Aorta (tissue), 5 donors: Measurements from ENCODE around the gene AFG1L. TPM values are rescaled to one million over a fixed set of nuclear protein-coding genes. Genes with fewer than 3 reads are reported as not detected.
"Not testable (repeated sequence)": the region's sequence is repeated elsewhere in the genome, so short reads cannot be mapped to it uniquely, and the experiment has no call there.

ENCODE experiments used
- ATAC-seq: fragments of 200-7000 bp; cut with Tn5 transposase; one replicate; pipeline ENCODE4 v1.9.1; 2022; ENCODE audit warnings: moderate library complexity; ENCODE audit not compliant: low FRiP score
- DNase-seq, 2 donors: peaks; one replicate each; pipeline ENCODE4 v3.0.0-alpha.2; 2020
- H3K27ac ChIP-seq, 2 donors: one replicate each; pipeline ENCODE4 v1.5.1; 2013; ENCODE audit warnings: low read length in 2 of 2, mild to moderate bottlenecking in 2 of 2, moderate library complexity in 2 of 2, control low read depth in 1 of 2, inconsistent platforms in 1 of 2, low read depth in 1 of 2
- H3K27me3 ChIP-seq, 2 donors: one replicate each; pipeline ENCODE4 v1.6.1; 2013; ENCODE audit warnings: control low read depth in 1 of 2, low read length in 1 of 2, mild to moderate bottlenecking in 1 of 2, moderate library complexity in 1 of 2; ENCODE audit not compliant: insufficient read depth in 2 of 2, control insufficient read depth in 1 of 2
- H3K36me3 ChIP-seq, 2 donors: one replicate each; pipeline ENCODE4 v1.6.1; 2013; ENCODE audit warnings: control low read depth in 1 of 2, low read length in 1 of 2, mild to moderate bottlenecking in 1 of 2; ENCODE audit not compliant: insufficient read depth in 2 of 2, control insufficient read depth in 1 of 2
- H3K4me1 ChIP-seq, 2 donors: one replicate each; pipeline ENCODE4 v1.6.1; 2013; ENCODE audit warnings: low read length in 2 of 2, control low read depth in 1 of 2, mild to moderate bottlenecking in 1 of 2, moderate library complexity in 1 of 2; ENCODE audit not compliant: insufficient read depth in 2 of 2, control insufficient read depth in 1 of 2
- H3K4me3 ChIP-seq, 2 donors: one replicate each; pipeline ENCODE4 v1.5.1; 2013; ENCODE audit warnings: low read length in 2 of 2, control low read depth in 1 of 2, mild to moderate bottlenecking in 1 of 2
- H3K9me3 ChIP-seq: one replicate; pipeline ENCODE4 v1.6.1; 2013; ENCODE audit warnings: mild to moderate bottlenecking, low read length; ENCODE audit not compliant: control insufficient read depth
- WGBS, 2 donors: extraction: QIAGEN DNeasy Blood & Tissue Kit; methylation state at CpG; one replicate each; pipeline ENCODE4 v1.1.7; 2013; 5-methylcytosine and 5-hydroxymethylcytosine counted together
- intact Hi-C, 2 donors: fragments of 100-400 bp; cut with DNase I; formaldehyde crosslinking; loops; one replicate each; pipeline versions ENCODE4 v1.14.2 to v1.15.0; 2022
- polyA plus RNA-seq, 2 donors: library from polyadenylated mRNA; stranded (reverse); fragments of 200-250 nt; gene quantifications; one replicate each; pipeline ENCODE4 v1.2.3, GENCODE V29; 2013
- total RNA-seq, 2 donors: library from RNA; stranded (reverse); fragmentation: NEBNext Ultra II Directional; extraction: Animal tissue kit (Norgen Biotek cat#: 25700); gene quantifications; one replicate each; pipeline ENCODE4 v1.2.1, GENCODE V29; 2021
- donor health status: healthy with polysubstance abuse.
- donor health status: Bipolar disorder and iron deficiency.
- donor health status: DM: no; HTN: no; CAD: no.
- donor health status: DM: no; HTN: no; CAD: no.
- donor health status: DM: yes; HTN: yes; CAD: no.

Gene AFG1L
- total and polyA plus RNA-seq, 4 donors: 0.95 to 9.8 (median 5.4) TPM

- H3K9me3 ChIP-seq: no peaks in the 10 kb centered on the region
- DNase-seq (no peak), ATAC-seq (peak; percentile 12)
- H3K27me3 ChIP-seq: no peaks in the 10 kb centered on the region
- peak overlapping the region in 1 of 2 donors; percentile 89 for H3K27ac ChIP-seq
- H3K4me1 ChIP-seq: no peaks in the 10 kb centered on the region
- WGBS, 2 donors: 35 to 36% methylated on average over 16 of the region's 16 CpGs
- H3K4me3 ChIP-seq: peak overlapping the region; percentile 64 to 80
- H3K36me3 ChIP-seq: no peaks in the 10 kb centered on the region
- intact Hi-C loops: loop anchor here in 1 of 2 donors (2.0 kb wide), 1 partner anchor 34 kb away; the partner anchor contains the start of gene SNX3
These were observed 542 bp upstream of the AFG1L start for GRCh38 chr6:108294297-108294726.

- intact Hi-C loops: loop anchor here in 1 of 2 donors (2.0 to 5.0 kb wide), 2 partner anchors 35 to 178 kb away; partner anchors contain the start of gene SNX3
- 69 to 70% methylated on average over 7 of the region's 7 CpGs for WGBS, 2 donors
- no peak for DNase-seq
- Histone ChIP-seq H3K4me1 (no peaks in the 10 kb centered on the region), H3K27me3 (no peaks in the 10 kb centered on the region), H3K4me3 (peak overlapping the region in 1 of 2 donors; percentile 80), H3K27ac (no peak overlapping the region), H3K9me3 (no peaks in the 10 kb centered on the region), H3K36me3 (no peaks in the 10 kb centered on the region)
- no peak for ATAC-seq
These were observed 822 bp downstream of the AFG1L start for GRCh38 chr6:108295676-108296075.

- 65 to 80% methylated on average over 5 of the region's 5 CpGs for WGBS, 2 donors
- H3K4me3 ChIP-seq: no peak overlapping the region
- ATAC-seq (no peak), DNase-seq (no peak)
- no peaks in the 10 kb centered on the region for H3K36me3 ChIP-seq
- no peaks in the 10 kb centered on the region for H3K27me3 ChIP-seq
- H3K27ac ChIP-seq: no peak overlapping the region
- intact Hi-C loops: no loop called here
- no peaks in the 10 kb centered on the region for H3K4me1 ChIP-seq
- H3K9me3 ChIP-seq: no peaks in the 10 kb centered on the region
These were observed 7.5 kb downstream of the AFG1L start for GRCh38 chr6:108302386-108302785.

- DNase-seq: no peak
- Histone ChIP-seq H3K4me1 (no peaks in the 10 kb centered on the region), H3K27me3 (no peaks in the 10 kb centered on the region), H3K9me3 (no peaks in the 10 kb centered on the region), H3K36me3 (no peaks in the 10 kb centered on the region), H3K4me3 (no peak overlapping the region), H3K27ac (no peak overlapping the region)
- intact Hi-C loops: no loop called here
- ATAC-seq: no peak
- WGBS, 2 donors: 87 to 92% methylated on average over 2 of the region's 2 CpGs
These were observed 9.8 kb downstream of the AFG1L start for GRCh38 chr6:108304646-108305045.

GRCh38 chr6:108308641-108309040, 13.8 kb downstream of the AFG1L start:
- ATAC-seq, H3K36me3 ChIP-seq, H3K9me3 ChIP-seq, DNase-seq, H3K4me3 ChIP-seq, intact Hi-C loops, H3K27me3 ChIP-seq, H3K27ac ChIP-seq, H3K4me1 ChIP-seq: not testable (repeated sequence)
- 94 to 96% methylated on average over 4 of the region's 4 CpGs for WGBS, 2 donors

- intact Hi-C loops: no loop called here
- H3K27me3 ChIP-seq: peaks cover 0 to 1% of the 10 kb centered on the region in 2 donors
- H3K4me3 ChIP-seq: no peak overlapping the region
- no peaks in the 10 kb centered on the region for H3K9me3 ChIP-seq
- H3K4me1 ChIP-seq: no peaks in the 10 kb centered on the region
- no peak for DNase-seq
- ATAC-seq: no peak
- no peak overlapping the region for H3K27ac ChIP-seq
- no peaks in the 10 kb centered on the region for H3K36me3 ChIP-seq
- WGBS, 2 donors: 96 to 98% methylated on average over 5 of the region's 5 CpGs
These were observed 15.0 kb downstream of the AFG1L start for GRCh38 chr6:108309844-108310243.

- H3K4me3 ChIP-seq: no peak overlapping the region
- DNase-seq: no peak
- no peaks in the 10 kb centered on the region for H3K36me3 ChIP-seq
- H3K9me3 ChIP-seq: no peaks in the 10 kb centered on the region
- intact Hi-C loops: no loop called here
- H3K27me3 ChIP-seq: peaks cover 0 to 1% of the 10 kb centered on the region in 2 donors
- no peak for ATAC-seq
- no peaks in the 10 kb centered on the region for H3K4me1 ChIP-seq
- H3K27ac ChIP-seq: no peak overlapping the region
These were observed 17.8 kb downstream of the AFG1L start for GRCh38 chr6:108312605-108313004.

- Histone ChIP-seq H3K27me3 (no peaks in the 10 kb centered on the region), H3K36me3 (no peaks in the 10 kb centered on the region), H3K4me1 (no peaks in the 10 kb centered on the region), H3K9me3 (no peaks in the 10 kb centered on the region), H3K27ac (no peak overlapping the region), H3K4me3 (no peak overlapping the region)
- intact Hi-C loops: no loop called here
- ATAC-seq (no peak), DNase-seq (no peak)
- WGBS, 2 donors: 95 to 96% methylated on average over 3 of the region's 3 CpGs
These were observed 26.4 kb downstream of the AFG1L start for GRCh38 chr6:108321253-108321747.

GRCh38 chr6:108322728-108323127, 27.9 kb downstream of the AFG1L start:
- H3K4me1 ChIP-seq: peaks cover 0 to 2% of the 10 kb centered on the region in 2 donors
- intact Hi-C loops: no loop called here
- no peak for DNase-seq
- no peak for ATAC-seq
- H3K27me3 ChIP-seq: no peaks in the 10 kb centered on the region
- H3K4me3 ChIP-seq: no peak overlapping the region
- H3K9me3 ChIP-seq: no peaks in the 10 kb centered on the region
- WGBS, 2 donors: 56% methylated on average over 3 of the region's 3 CpGs
- peaks cover 4% of the 10 kb centered on the region in 2 donors for H3K36me3 ChIP-seq
- no peak overlapping the region for H3K27ac ChIP-seq
